ENCODE measurements around the gene SIN3B. TPM values are rescaled to one million over a fixed set of nuclear protein-coding genes. Genes with fewer than 3 reads are reported as not detected.
"Not testable (repeated sequence)": the region's sequence is repeated elsewhere in the genome, so short reads cannot be mapped to it uniquely, and the experiment has no call there.

The SIN3B gene
- total RNA-seq, 1 donor: 19.1 TPM

GRCh38 chr19:16872728-16873127 lies 43.5 kb downstream of the SIN3B start:
- no peak for TF ChIP-seq CTCF (IDR thresholded peaks at IDR 0.05; ENCODE audit: insufficient read depth, low read length)

GRCh38 chr19:16873594-16873993 lies 44.4 kb downstream of the SIN3B start:
- no peak for TF ChIP-seq CTCF (IDR thresholded peaks at IDR 0.05; ENCODE audit: insufficient read depth, low read length)
- no peak for DNase-seq (ENCODE audit: low read depth)
- no peak overlapping the region for H3K4me3 ChIP-seq (ENCODE audit: low read depth, low read length)

More at GRCh38 chr19:16872728-16873127, 43.5 kb downstream of the SIN3B start:
- DNase-seq (ENCODE audit: low read depth): no peak
- no peak overlapping the region for H3K4me3 ChIP-seq (ENCODE audit: low read depth, low read length)

GRCh38 chr19:16874250-16874977 lies 45.2 kb downstream of the SIN3B start:
- no peak for DNase-seq (ENCODE audit: low read depth)
- TF ChIP-seq CTCF (IDR thresholded peaks at IDR 0.05; ENCODE audit: insufficient read depth, low read length): no peak
- no peak overlapping the region for H3K4me3 ChIP-seq (ENCODE audit: low read depth, low read length)

- DNase-seq (ENCODE audit: low read depth); H3K4me3 ChIP-seq (ENCODE audit: low read depth, low read length): not testable (repeated sequence)
Observed at GRCh38 chr19:16874978-16875299, 45.7 kb downstream of the SIN3B start.

- H3K4me3 ChIP-seq (ENCODE audit: low read depth, low read length): no peak overlapping the region
- no peak for TF ChIP-seq CTCF (IDR thresholded peaks at IDR 0.05; ENCODE audit: insufficient read depth, low read length)
- DNase-seq (ENCODE audit: low read depth): no peak
Observed at GRCh38 chr19:16875584-16876555, 46.7 kb downstream of the SIN3B start.

GRCh38 chr19:16876904-16877361 lies 47.7 kb downstream of the SIN3B start:
- H3K4me3 ChIP-seq (ENCODE audit: low read depth, low read length): no peak overlapping the region
- DNase-seq (ENCODE audit: low read depth): no peak
- no peak for TF ChIP-seq CTCF (IDR thresholded peaks at IDR 0.05; ENCODE audit: insufficient read depth, low read length)

- TF ChIP-seq CTCF (IDR thresholded peaks at IDR 0.05; ENCODE audit: insufficient read depth, low read length): no peak
- DNase-seq (ENCODE audit: low read depth): no peak
- H3K4me3 ChIP-seq (ENCODE audit: low read depth, low read length): no peak overlapping the region
Observed at GRCh38 chr19:16877581-16877980, 48.4 kb downstream of the SIN3B start.
